NCI-H187 (cell line): ENCODE data around the gene RPL34.

Experiments
- DNase-seq, 2 experiments: peaks; one replicate each; lab custom pipeline; 2025; lab: John Stamatoyannopoulos, UW

RPL34 gene

GRCh38 chr4:108624263-108625056 lies 4.1 kb downstream of the RPL34 start:
- DNase-seq = no peak

DNA sequence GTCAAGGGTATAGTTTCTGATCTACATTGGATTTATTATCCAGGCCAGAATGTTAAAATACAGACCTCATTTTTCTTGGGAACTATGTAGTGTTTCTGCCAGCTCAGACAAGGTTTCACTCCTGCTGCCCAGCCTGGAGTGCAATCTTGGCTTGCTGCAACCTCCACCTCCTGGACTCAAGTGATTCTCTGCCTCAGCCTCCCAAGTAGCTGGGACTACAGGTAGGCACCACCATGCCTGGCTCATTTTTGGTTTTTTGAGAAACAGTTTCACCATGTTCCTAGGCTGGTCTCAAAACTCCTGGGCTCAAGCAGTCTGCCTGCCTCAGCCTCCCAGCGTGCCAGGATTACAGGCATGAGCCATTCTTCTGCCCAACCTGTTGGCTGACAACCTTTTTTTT lies 5.7 kb downstream of the RPL34 start:
- no peak for DNase-seq

DNA sequence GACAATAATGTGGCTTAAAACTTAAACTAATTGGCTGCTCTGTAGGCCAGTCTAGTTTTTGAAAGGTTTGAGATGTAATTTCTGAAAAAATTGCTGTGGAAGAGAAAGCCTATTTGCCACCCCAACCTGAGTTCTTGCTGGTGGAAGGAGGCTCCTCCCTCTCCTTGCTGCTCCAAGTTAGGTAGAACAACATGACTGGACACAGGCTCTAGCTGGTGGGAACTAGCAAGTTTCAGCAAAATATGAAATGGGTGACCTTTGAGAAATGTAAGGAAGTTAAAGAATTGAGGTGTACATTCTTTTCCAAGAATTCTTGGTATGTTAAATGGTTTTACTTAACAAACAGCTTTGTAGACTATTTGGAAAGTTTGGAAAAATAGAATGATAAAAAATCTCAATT lies 8.0 kb downstream of the RPL34 start:
- DNase-seq = no peak

- DNase-seq = no peak
Measured at GRCh38 chr4:108635070-108635655, 14.8 kb downstream of the RPL34 start.

GRCh38 chr4:108636246-108636645 lies 15.9 kb downstream of the RPL34 start:
- no peak for DNase-seq

GRCh38 chr4:108637856-108638255 lies 17.5 kb downstream of the RPL34 start:
- no peak for DNase-seq

DNA sequence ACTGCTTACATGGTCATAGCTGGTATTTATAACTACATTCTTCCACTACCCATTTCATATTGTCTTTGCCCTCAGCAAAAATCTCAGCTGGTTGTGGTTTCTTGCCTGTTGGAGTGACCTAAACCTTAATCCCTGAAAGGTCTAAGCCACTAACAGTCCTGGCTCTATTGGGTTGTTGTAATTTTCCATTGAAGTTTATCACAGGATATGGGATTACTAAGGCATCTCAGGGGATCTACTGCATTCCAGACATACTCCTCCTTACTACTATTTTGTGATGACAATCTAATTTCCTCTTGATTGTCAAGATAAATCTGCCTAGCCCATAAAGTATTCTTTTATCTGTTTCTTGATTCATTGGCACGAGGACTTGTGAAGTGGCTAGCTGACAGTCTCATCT lies 23.9 kb downstream of the RPL34 start:
- DNase-seq = no peak

DNA sequence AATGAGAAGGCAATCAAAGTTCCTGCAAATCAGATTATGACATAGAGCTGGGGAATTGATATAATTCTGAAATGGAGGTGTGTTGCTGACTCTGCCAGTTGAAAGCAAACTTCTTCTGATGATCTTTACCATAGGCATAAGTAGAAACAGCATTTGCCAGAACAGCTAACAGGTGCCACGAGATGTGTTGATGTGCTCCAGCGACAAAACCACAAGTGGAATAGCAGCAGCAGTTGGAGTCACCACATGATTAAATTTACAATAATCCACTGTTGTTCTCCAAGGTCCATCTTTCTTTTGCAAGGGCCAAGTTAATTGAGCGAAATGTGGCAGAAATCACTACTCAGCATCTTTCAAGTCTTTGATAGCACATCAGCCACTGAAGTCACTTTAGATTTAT lies 26.3 kb downstream of the RPL34 start:
- no peak for DNase-seq

- no peak for DNase-seq
Measured at GRCh38 chr4:108649863-108650211, 29.5 kb downstream of the RPL34 start.

GRCh38 chr4:108650212-108651013 lies 30.0 kb downstream of the RPL34 start, which contains the start of gene OSTC:
Gene OSTC (plus strand): TSS chr4:108650599. CDS start chr4:108650656, 57 bp downstream.
- peak; percentile 50 to 66 for DNase-seq

GRCh38 chr4:108651014-108651791 lies 30.8 kb downstream of the RPL34 start:
- DNase-seq = no peak

DNA sequence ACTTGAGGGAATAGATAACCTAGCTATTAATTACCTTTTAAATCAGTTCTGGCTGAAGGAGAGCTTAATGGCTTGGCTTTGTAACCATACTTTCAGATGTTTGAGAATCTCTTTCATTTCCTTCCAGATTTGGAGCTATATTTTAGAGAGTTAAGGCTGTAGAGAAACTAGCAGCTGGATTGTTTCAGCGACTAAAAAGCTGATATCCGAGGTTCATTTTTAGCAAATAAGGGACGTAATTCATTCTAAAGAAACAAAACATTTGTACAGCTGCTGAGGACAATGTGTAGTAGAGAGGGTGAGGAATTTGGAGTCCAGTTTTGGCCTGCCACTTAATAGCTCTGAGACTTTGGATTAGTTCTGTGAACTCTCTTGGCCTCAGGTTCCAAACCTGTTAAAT lies 42.3 kb downstream of the RPL34 start:
- no peak for DNase-seq

DNA sequence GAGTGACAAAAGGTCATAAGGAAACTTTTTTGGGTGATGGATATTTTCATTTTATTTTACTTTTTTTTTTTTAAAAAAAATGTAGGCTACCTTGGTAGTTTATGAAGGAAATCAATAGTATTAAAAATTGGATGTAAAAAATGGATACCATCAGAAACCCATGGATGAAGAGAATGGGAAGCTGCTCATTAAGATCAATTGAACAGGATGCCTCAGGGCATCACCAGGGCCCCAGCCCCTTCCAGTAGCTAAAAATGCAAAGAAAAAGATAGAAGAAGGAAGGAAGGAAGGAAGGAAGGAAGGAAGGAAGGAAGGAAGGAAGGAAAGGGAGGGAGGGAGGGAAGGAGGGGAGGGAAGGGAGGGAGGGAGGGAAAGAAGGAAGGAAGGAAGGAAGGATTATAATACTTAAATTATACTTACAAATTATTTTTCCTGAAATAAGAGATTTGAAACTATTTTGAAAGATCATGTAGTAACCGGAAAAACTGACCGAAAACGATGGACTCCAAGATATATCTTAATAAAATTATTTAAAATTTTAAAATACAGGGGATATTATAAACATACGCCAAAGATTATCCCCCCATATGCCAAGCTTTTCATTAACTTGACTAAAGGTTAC lies 54.1 kb downstream of the RPL34 start:
- DNase-seq = no peak
